Measurements from ENCODE around the gene DMRTB1. TPM values are rescaled to one million over a fixed set of nuclear protein-coding genes. Genes with fewer than 3 reads are reported as not detected.

DMRTB1 gene
- total and polyA plus RNA-seq, 2 donors (not counting 1 experiment from before 2014, with no cell fraction given): not detected

DNA sequence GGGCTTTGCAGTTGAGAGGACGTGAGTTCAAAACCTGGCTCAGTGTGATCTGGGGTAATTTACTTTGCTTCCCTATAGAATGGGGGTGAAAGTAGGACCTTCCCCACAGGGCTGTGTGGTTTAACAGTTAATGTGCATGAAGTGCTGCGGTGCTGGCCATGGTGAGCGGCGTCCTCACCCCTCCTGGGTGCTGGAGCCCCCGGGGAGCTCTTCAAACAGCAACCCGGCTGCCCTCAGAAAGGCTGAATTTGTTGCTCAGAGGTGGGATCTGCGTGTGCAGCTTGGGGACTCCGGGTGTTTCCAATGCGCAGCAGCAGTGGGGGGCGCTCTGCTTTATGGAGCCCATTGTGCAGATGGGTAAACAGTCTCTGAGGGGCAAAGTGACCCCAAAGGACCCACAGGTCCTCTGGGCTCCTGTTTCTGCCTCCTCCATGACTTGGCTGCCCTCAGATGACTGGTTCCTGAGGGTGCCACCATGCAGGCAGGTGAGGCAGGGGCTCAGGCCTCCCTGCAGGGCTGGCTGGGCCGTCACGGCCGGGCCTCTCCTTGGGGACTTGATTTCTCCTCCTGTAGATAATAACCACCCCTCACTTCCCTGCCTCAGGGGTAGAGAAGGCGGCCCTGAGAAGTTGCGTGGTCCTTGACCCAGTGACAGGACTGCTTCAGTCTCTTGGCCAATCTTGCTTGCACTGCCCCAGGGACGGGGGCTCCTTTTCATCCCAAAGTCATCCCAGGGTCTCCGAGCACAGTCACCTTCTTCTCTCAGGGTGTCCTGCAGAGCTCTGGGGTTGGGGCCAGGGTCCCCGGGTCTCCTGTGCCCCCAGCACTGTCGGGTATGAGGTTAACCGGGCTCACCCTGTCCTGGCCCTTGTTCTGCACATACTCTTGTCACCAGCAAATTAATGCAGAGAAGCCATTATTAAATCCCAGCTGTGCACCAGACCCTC, 40.3 kb downstream of the DMRTB1 start:
- Mint-ChIP-seq H3K27me3 (peaks cover 4% of the 10 kb centered on the region), H3K4me3 (no peak overlapping the region), H3K27ac (no peak overlapping the region), H3K4me1 (no peaks in the 10 kb centered on the region), H3K9me3 (ENCODE audit: insufficient read depth) (no peaks in the 10 kb centered on the region)
- Histone ChIP-seq H3K9ac (ENCODE audit: low read length) (no peak overlapping the region), H4K20me1 (ENCODE audit: control insufficient read depth, insufficient read depth, low read length, poor library complexity, severe bottlenecking) (no peaks in the 10 kb centered on the region), H3K4me2 (replicated peaks; ENCODE audit: low read depth, low read length, poor library complexity, severe bottlenecking) (no peak overlapping the region), H3K27ac (ENCODE audit: low read length in 2 of 2) (no peak overlapping the region), H3K79me2 (ENCODE audit: control insufficient read depth, insufficient read depth, low read length) (no peaks in the 10 kb centered on the region), H3K27me3 (replicated peaks in 1 of 4; ENCODE audit: control extremely low read depth in 1 of 4, control insufficient read depth in 3 of 4, insufficient read depth in 4 of 4, low read length in 3 of 4) (no peaks in the 10 kb centered on the region), H3K9me3 (ENCODE audit: control extremely low read depth in 1 of 3, control insufficient read depth in 2 of 3, insufficient read depth in 1 of 3, low read length in 2 of 3) (no peaks in the 10 kb centered on the region), H2AFZ (ENCODE audit: insufficient read depth, low read depth, low read length, poor library complexity, severe bottlenecking) (no peak overlapping the region), H3K36me3 (replicated peaks in 1 of 2; ENCODE audit: control extremely low read depth in 1 of 2, control insufficient read depth in 1 of 2, extremely low read depth in 1 of 2, insufficient read depth in 2 of 2, low read length in 1 of 2) (no peaks in the 10 kb centered on the region), H3K4me1 (ENCODE audit: control insufficient read depth in 2 of 2, insufficient read depth in 2 of 2, low read length in 2 of 2) (no peaks in the 10 kb centered on the region), H3K4me3 (ENCODE audit: control extremely low read depth in 1 of 5, extremely low read depth in 1 of 5, insufficient read depth in 1 of 5, low read depth in 2 of 5, low read length in 4 of 5) (no peak overlapping the region)
- CTCF ChIA-PET: no interaction called here
- DNase-seq (no peak), ATAC-seq (ENCODE audit: low read depth) (no peak)
- intact Hi-C loops (cut with micrococcal nuclease): no loop called here
- WGBS (ENCODE audit: insufficient coverage): 79% methylated on average over 15 of the region's 20 CpGs
- TF ChIP-seq EZH2 (IDR thresholded peaks at IDR 0.05; ENCODE audit: borderline replicate concordance, insufficient read depth, low read depth, low read length, poor library complexity, severe bottlenecking): no peak
- TF ChIP-seq, protein P1, sequence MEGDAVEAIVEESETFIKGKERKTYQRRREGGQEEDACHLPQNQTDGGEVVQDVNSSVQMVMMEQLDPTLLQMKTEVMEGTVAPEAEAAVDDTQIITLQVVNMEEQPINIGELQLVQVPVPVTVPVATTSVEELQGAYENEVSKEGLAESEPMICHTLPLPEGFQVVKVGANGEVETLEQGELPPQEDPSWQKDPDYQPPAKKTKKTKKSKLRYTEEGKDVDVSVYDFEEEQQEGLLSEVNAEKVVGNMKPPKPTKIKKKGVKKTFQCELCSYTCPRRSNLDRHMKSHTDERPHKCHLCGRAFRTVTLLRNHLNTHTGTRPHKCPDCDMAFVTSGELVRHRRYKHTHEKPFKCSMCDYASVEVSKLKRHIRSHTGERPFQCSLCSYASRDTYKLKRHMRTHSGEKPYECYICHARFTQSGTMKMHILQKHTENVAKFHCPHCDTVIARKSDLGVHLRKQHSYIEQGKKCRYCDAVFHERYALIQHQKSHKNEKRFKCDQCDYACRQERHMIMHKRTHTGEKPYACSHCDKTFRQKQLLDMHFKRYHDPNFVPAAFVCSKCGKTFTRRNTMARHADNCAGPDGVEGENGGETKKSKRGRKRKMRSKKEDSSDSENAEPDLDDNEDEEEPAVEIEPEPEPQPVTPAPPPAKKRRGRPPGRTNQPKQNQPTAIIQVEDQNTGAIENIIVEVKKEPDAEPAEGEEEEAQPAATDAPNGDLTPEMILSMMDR (IDR thresholded peaks at IDR 0.05): no peak
- POLR2A ChIA-PET: no interaction called here
